Esophagus squamous epithelium (tissue), 5 donors: ENCODE data around the gene CSNK1G2. TPM values are rescaled to one million over a fixed set of nuclear protein-coding genes. Genes with fewer than 3 reads are reported as not detected.

Experiments used
- DNase-seq: peaks from one replicate; lab custom pipeline; 2025; lab: John Stamatoyannopoulos, UW
- H3K27ac ChIP-seq, 4 donors: fragments of 200-600 bp; sonication (generic); one replicate each; pipeline ENCODE4 v1.5.1; 2016 to 2019; ENCODE audit warnings: mild to moderate bottlenecking in 1 of 4
- H3K27me3 ChIP-seq, 4 donors: fragments of 200-600 bp; sonication (generic); 1 replicate in 3 of 4; 2 replicates in 1 of 4; pipeline versions ENCODE4 v1.5.1 to v1.6.0; 2017 to 2021; ENCODE audit warnings: antibody characterized with exemption in 1 of 4
- H3K36me3 ChIP-seq, 3 donors: fragments of 200-600 bp; sonication (generic); one replicate each; pipeline ENCODE4 v1.5.1; 2016 to 2019
- H3K4me1 ChIP-seq, 3 donors: fragments of 200-600 bp; sonication (generic); one replicate each; pipeline ENCODE4 v1.5.1; 2017 to 2019
- H3K4me3 ChIP-seq, 4 donors: fragments of 200-600 bp; sonication (generic); 1 replicate in 3 of 4; 2 replicates in 1 of 4; pipeline ENCODE4 v1.5.1; 2016 to 2019; ENCODE audit warnings: mild to moderate bottlenecking in 2 of 4, moderate library complexity in 1 of 4
- H3K9me3 ChIP-seq, 3 donors: fragments of 200-600 bp; sonication (generic); one replicate each; pipeline ENCODE4 v1.5.1; 2016 to 2019
- CTCF ChIP-seq, 6 experiments: fragments of 450-650 bp in 4 of 6; fragments of 200-600 bp in 2 of 6; sonication (generic) in 2 of 6; IDR thresholded peaks; one replicate each; pipeline ENCODE4 v1.5.1; 2016 to 2019; ENCODE audit warnings: antibody characterized with exemption in 6 of 6, mild to moderate bottlenecking in 4 of 6, moderate library complexity in 4 of 6
- POLR2A ChIP-seq, 4 donors: fragments of 450-650 bp; IDR thresholded peaks; one replicate each; pipeline ENCODE4 v1.6.1; 2017; ENCODE audit warnings: antibody characterized with exemption in 4 of 4, mild to moderate bottlenecking in 4 of 4, moderate library complexity in 3 of 4
- WGBS, 2 donors: methylation state at CpG; one replicate each; pipeline ENCODE4 v1.1.5; 2018; 5-methylcytosine and 5-hydroxymethylcytosine counted together
- intact Hi-C: fragments of 100-400 bp; cut with DNase I; formaldehyde crosslinking; loops from one replicate; pipeline ENCODE4 v1.15.0; 2022
- total RNA-seq, 4 donors: library from RNA; depleted of rRNA; stranded (reverse); fragments of >200 nt; gene quantifications; one replicate each; pipeline ENCODE4 v1.1.0, GENCODE V29; 2016
- donor health status: DM: yes; HTN: yes; CAD: no.

The CSNK1G2 gene
- total RNA-seq, 4 donors from 2014 or later, result 40.4 to 68.9 (median 60.3) TPM

- Histone ChIP-seq H3K36me3 (peaks cover 4 to 21% (median 9%) of the 10 kb centered on the region in 3 donors), H3K9me3 (no peaks in the 10 kb centered on the region), H3K27me3 (no peaks in the 10 kb centered on the region), H3K4me3 (peak overlapping the region; percentile 0 to 56 (median 36)), H3K4me1 (peaks cover 6 to 16% (median 7%) of the 10 kb centered on the region in 3 donors), H3K27ac (peak overlapping the region in 1 of 4 donors; percentile 43)
- no peak for DNase-seq
- TF ChIP-seq CTCF (IDR thresholded peaks at IDR 0.05) (peak; percentile 85 to 95 (median 90)), POLR2A (IDR thresholded peaks at IDR 0.05) (no peak)
- 29 to 43% methylated on average over 5 to 14 of the region's 42 CpGs for WGBS, 2 donors
- intact Hi-C loops, result no loop called here
Observed at GRCh38 chr19:1929021-1929742, 11.8 kb upstream of the CSNK1G2 start.

GRCh38 chr19:1931445-1931844 lies 9.5 kb upstream of the CSNK1G2 start:
- Histone ChIP-seq H3K4me3 (no peak overlapping the region), H3K4me1 (peaks cover 6 to 26% (median 7%) of the 10 kb centered on the region in 3 donors), H3K36me3 (no peaks in the 10 kb centered on the region), H3K9me3 (no peaks in the 10 kb centered on the region), H3K27ac (no peak overlapping the region), H3K27me3 (no peaks in the 10 kb centered on the region)
- 86 to 100% methylated on average over 1 of the region's 1 CpG for WGBS, 2 donors
- DNase-seq, result no peak
- intact Hi-C loops, result no loop called here
- no peak for TF ChIP-seq CTCF (IDR thresholded peaks at IDR 0.05)
- TF ChIP-seq POLR2A (IDR thresholded peaks at IDR 0.05), result no peak

- no peak for TF ChIP-seq CTCF (IDR thresholded peaks at IDR 0.05)
- no peak for TF ChIP-seq POLR2A (IDR thresholded peaks at IDR 0.05)
- intact Hi-C loops, result no loop called here
- WGBS, 2 donors, result 70 to 80% methylated on average over 5 of the region's 8 CpGs
- peaks cover 6 to 27% (median 7%) of the 10 kb centered on the region in 3 donors for H3K4me1 ChIP-seq
- no peaks in the 10 kb centered on the region for H3K36me3 ChIP-seq
- DNase-seq, result no peak
- no peak overlapping the region for H3K4me3 ChIP-seq
- H3K27ac ChIP-seq, result no peak overlapping the region
- H3K27me3 ChIP-seq, result no peaks in the 10 kb centered on the region
- no peaks in the 10 kb centered on the region for H3K9me3 ChIP-seq
Observed at GRCh38 chr19:1932395-1932794, 8.6 kb upstream of the CSNK1G2 start.

GRCh38 chr19:1933244-1933643 lies 7.7 kb upstream of the CSNK1G2 start:
- no peak for TF ChIP-seq CTCF (IDR thresholded peaks at IDR 0.05)
- no peak for TF ChIP-seq POLR2A (IDR thresholded peaks at IDR 0.05)
- WGBS, 2 donors, result 63 to 77% methylated on average over 5 to 6 of the region's 7 CpGs
- Histone ChIP-seq H3K27me3 (no peaks in the 10 kb centered on the region), H3K27ac (no peak overlapping the region), H3K4me3 (no peak overlapping the region), H3K9me3 (no peaks in the 10 kb centered on the region), H3K36me3 (no peaks in the 10 kb centered on the region), H3K4me1 (peaks cover 6 to 27% (median 7%) of the 10 kb centered on the region in 3 donors)
- intact Hi-C loops, result no loop called here
- no peak for DNase-seq

GRCh38 chr19:1933942-1934341 lies 7.0 kb upstream of the CSNK1G2 start:
- TF ChIP-seq CTCF (IDR thresholded peaks at IDR 0.05), result no peak
- TF ChIP-seq POLR2A (IDR thresholded peaks at IDR 0.05), result no peak
- DNase-seq, result no peak
- Histone ChIP-seq H3K4me1 (peaks cover 6 to 25% (median 7%) of the 10 kb centered on the region in 3 donors), H3K27ac (no peak overlapping the region), H3K27me3 (no peaks in the 10 kb centered on the region), H3K4me3 (no peak overlapping the region), H3K36me3 (no peaks in the 10 kb centered on the region), H3K9me3 (no peaks in the 10 kb centered on the region)
- 91 to 94% methylated on average over 8 of the region's 8 CpGs for WGBS, 2 donors
- intact Hi-C loops, result no loop called here
